RPMI8226 (cell line): ENCODE data around the gene MMP23B.

ENCODE experiments used
- DNase-seq: peaks from one replicate; pipeline ENCODE4 v3.0.0-alpha.2; 2015

Gene MMP23B

DNA sequence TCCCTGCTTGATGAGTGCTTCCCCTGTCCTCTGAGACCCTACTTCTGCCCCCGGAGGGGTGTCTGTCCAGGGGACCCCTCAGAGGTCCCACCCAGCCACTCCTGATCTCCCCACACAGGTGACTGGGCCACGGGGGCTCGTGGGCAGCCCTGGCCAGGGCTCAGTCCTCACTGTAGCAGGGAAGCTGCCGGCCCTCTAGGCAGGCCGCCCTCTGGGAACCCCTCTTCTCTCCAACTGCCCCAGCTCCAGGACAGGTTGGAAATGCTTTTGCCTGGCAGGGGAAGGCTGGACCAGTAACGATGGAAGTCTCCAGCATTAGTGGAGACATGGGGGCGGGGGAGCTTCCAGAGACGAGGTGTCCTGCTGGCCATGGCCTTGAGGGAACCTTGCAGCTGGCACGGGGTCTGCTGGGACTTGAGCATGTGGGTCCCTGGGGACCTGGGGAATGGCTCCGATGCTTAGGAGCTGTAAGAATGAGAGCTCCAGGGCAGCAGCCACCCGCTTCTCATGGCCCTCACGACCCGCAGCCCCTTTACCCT lies 28.9 kb upstream of the MMP23B start:
- DNase-seq, result no peak

DNA sequence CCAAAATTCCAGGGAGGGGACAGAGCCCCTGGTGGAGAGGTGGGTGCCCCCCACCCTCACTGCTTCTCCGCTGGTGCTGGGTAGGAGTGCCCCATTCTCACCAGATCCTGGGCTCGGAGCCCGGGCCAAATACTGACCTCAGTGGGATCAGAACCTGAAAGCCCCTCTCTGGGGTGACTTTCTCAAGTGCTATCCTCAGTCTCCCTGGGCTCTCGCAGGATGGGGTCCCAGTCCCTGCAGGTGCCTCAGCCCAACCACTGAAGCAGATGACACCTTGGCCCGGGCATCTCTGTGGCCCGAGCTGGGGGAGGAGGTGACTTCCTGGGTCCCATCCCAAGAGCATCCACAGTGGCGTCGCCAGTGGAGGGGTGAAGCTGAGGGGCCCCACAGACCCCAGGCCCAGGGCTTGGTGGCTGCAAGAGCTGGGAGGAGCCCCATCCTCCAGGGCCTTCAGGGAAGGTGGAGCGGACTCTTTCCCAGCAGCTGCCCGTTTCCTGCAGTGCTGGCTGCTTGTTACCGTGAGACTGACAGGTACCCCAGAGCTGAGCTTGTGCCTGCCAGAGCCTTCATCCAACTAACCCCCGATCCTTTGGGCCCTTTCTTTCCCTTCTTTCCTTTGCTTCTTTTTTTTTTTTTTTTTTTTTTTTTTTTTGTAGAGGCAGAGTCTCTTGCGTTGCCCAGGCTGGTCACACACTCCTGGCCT lies 28.2 kb upstream of the MMP23B start:
- no peak for DNase-seq

GRCh38 chr1:1604374-1605033 lies 27.5 kb upstream of the MMP23B start:
- DNase-seq, result no peak

DNA sequence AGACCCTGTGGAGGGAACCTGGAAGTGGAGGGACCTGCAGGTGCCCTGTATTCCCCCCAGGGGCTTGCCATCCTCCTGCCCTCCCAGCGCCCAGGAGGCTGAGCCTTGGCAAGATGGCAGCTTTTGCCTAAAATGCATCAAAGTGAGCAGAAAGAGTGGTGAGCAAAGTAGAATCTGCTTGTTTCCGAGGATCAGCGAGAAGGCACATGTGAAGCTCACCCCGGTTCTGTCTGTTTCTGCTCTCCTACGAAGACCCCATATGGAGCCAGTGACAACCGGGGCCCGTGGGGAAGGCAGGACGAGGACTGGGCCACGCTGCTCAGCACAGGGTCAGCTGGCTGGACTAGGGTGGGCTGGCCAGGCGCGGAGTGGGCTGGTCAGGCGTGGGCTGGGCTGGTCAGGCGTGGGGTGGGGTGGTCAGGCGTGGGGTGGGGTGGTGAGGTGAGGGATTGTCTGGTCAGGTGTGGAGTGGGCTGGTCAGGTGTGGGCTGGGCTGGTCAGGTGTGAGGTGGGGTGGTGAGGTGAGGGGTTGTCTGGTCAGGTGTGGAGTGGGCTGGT lies 26.9 kb upstream of the MMP23B start:
- no peak for DNase-seq

DNA sequence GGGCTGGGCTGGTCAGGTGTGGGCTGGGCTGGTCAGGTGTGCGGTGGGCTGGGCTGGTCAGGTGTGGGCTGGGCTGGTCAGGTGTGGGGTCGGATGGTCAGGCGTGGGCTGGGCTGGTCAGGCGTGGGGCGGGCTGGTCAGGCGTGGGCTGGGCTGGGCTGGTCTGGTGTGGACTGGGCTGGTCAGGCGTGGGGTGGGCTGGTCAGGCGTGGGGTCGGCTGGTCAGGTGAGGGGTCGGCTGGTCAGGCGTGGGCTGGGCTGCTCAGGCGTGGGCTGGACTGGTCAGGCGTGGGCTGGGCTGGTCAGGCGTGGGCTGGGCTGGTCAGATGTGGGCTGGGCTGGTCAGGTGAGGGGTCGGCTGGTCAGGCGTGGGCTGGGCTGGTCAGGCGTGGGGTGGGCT lies 26.2 kb upstream of the MMP23B start:
- DNase-seq, result no peak

GRCh38 chr1:1606232-1606631 lies 25.7 kb upstream of the MMP23B start:
- no peak for DNase-seq

- DNase-seq, result peak; percentile 96
Observed at GRCh38 chr1:1609822-1610485, 22.0 kb upstream of the MMP23B start.

DNA sequence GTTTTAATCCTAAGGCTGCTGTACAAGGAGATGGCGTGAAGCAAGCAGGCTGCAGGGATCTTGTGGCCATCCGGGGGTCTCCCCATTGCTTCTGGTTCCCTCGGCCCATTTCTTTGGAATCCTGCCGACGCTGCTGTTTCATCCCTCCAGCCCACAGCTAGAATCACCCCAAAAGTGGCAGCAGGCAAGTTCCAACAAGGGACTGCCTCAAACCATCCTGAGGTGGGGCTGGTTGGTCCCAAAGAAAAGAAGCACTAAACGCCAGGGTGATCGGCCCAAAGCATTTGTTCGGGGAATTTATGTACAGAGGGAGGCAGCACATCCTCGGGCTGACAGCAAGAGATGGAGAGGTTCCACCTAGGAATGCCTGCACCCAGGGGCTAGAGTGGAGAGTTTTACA lies 21.2 kb upstream of the MMP23B start:
- DNase-seq, result no peak

DNA sequence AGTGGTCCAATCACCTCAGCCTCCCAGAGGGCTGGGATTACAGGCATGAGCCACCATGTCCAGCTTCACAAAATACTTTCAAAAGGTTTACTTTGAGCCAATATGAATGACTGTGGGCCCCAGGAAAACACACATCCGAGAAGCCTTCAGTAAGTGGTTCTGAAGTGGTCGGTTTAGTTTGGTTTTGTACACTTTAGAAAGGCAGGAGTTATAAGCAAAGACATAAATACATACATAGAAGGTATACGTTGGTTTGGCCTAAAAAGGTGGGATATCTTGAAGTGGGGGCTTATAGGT lies 19.9 kb upstream of the MMP23B start:
- no peak for DNase-seq

DNA sequence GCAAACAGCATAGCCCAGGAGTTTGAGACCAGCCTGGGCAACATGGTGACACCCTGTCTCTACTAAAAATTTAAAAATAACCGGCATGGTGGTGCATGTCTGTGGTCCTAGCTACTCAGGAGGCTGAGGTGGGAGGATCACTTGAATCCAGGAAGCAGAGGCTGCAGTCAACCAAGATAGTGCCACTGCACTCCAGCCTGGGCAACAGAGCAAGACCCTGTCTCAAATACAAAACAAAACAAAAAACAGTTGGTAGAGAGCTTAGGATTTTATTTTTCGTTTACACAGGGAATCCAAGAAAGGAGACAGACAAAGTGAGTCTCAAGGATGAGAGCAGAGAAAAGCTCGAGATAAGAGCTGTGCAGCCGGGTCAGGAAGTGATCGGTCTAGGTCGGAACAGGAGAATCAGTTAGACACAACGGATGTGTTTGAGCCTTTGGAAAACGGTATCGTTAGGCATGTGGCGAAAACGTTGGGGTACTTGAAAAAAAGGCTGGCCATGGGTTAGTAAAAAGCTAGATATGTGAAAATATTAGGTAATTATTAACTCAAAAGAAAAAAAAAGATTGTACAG lies 18.4 kb upstream of the MMP23B start:
- DNase-seq, result no peak

DNA sequence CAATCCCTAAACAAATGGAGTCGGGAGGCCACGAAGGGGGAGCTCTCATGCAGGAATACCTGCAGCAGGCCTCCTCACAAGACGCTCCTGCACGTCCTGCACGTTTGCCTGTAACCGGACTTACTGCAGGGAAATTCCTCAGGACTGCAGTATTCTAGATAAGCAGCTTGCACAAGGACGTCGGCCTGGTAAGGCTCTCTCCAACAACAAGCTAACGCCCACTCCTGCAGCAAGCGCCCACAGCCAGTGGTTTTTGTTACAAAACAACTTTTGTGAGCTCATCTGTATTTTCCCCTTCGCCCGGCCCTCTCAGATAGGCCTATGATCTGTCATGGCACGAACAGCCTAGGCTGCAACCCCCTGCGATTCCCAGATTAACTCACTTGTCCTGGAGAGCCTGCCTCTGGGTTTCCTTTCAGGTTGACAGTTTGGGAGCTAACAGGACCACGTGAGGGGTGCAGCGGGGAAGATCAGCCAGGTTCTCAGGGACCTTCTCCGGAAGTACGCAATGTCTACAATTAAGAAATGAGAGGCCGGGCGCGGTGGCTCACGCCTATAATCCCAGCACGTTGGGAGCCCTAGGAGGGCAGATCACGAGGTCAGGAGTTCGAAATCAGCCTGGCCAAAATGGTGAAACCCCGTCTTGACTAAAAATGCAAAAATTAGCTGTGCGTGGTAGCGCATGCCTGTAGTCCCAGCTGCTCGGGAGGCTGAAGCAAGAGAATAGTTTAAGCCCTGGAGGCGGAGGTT lies 17.6 kb upstream of the MMP23B start:
- peak; percentile 73 for DNase-seq

GRCh38 chr1:1614954-1615255 lies 17.1 kb upstream of the MMP23B start:
- DNase-seq, result no peak

DNA sequence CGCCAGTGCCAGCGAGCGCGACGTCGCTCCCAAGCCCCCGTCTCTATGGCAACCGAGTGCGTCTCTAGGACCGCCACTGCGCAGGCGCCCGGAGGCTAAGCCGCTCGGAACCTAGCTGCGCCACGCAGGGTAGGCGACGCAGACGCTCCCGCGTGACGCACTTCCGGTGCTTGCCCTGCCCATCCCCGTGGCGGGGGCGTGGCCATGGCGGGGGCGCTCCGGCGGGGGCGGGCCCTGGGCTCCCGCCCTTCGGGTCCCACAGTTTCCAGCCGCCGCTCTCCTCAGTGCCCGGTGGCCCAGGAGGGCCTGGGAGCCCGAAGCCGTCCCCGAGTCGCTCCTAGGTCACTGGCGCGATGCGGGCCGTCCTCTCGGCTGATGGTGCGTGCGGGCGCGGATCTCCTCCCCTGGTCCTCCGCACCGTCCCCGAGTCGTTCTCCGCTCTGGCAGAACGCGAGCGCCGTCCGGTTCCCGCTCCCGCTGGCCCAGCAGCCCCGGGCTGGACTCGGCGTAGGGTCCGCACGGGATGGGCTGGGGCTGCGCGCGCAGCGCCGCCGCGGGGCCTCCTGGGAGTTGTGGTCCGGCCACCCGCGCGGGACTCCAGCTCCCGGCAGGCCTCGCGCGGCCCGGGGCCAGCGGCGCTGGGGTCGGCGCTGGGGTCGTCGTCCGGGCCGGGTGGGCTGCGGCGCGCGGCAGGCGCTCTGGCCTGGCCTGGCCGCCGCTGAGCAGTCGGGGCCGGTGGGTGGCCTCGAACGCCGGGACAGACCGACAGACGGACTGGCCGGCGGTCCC lies 16.5 kb upstream of the MMP23B start, which contains the start of gene MIB2:
Gene MIB2, plus strand, starts transcription at position 245 of the 789 bp plus-strand sequence. CDS start 7,953 bp downstream, outside the sequence.
- DNase-seq, result peak; percentile 100

DNA sequence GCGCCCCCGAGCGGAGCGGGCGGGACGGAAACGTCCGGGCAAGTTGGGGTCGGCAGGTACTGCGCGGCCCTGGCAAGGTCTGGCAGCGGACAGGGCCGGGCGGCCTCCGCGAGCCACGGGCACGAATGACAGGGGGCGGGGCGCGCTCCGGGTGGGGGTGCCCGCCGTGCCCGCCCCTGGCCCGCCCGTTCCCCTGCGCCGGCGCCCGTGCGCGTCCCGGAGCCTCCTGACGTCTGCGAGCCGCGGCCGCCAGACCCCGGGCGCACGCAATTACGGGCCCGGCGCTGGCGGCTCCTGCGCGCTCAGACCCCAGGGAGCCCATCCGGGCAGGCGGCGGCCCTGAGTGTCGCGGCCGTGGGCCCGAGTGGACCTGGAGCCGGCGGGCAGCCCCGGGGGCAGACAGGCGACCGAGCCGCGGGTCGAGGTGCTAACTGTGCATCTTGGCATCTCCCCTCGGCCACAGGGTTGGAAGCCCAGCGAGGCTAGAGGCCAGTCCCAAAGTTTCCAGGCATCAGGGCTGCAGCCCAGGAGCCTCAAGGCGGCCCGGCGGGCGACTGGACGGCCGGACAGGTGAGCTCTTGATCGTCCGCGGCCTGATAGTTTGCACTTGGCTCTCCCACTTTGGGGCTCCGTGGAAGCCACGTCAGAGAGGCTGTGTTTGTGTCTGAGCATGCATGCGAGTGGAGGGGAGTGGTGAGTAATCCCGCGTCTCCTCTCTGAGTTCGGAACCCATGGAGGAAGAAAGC lies 15.8 kb upstream of the MMP23B start:
- peak; percentile 72 for DNase-seq

DNA sequence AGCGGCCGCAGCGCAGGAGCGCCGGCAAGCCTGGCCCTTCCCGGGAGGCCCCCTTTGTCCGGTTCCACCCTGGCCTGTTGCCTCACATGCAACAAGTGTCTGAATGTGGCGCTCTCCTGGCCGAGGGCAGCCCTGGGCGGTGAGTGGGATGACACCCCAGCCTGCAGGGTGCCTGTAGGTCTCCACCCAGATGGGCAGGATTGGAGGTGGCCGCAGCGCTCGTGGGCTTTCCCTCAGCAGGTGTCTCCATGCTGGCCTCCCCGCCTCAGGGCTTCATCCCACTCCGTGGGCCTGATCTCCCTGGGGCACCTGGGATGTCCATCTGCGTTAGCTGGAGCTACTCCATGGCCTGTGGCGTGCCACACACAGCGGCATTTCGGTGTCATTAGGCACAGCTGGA lies 15.1 kb upstream of the MMP23B start:
- no peak for DNase-seq

- DNase-seq, result no peak
Observed at GRCh38 chr1:1617516-1617915, 14.5 kb upstream of the MMP23B start.

- DNase-seq, result no peak
Observed at GRCh38 chr1:1617925-1618324, 14.0 kb upstream of the MMP23B start.

DNA sequence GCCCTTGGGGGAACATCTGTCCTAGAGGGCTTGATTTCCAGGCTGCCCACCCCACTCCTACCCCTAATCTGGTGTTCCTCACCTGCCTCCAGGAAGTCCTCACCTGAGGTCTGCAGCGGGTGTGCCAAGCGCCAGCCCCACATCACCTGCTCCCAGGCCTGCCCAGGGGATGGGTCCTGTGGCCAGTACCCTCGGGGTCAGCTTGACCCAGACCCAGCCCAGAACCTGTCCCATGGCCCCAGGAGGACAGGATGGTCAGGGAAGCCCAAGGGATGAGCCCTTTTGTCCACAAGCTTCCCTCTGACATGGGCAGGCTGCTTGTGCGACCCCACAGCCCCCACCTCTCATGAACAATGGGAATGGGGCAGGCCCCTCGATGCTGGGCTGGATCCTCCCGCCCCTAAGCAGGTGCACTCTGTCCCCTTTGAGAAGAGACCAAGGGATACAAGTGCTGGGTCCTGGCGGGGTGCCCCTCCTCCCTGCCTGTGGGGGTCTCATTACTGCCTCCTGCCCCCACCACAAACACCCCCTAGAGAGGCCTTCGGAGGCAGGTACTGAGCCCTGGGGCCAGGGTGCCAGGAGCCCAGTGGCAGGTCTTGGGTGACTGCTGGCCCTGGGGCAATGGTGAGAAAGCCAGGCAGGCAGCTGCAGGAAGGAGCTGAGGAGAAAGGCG lies 13.4 kb upstream of the MMP23B start:
- DNase-seq, result no peak

GRCh38 chr1:1619917-1620361 lies 12.0 kb upstream of the MMP23B start:
- peak; percentile 48 for DNase-seq

DNA sequence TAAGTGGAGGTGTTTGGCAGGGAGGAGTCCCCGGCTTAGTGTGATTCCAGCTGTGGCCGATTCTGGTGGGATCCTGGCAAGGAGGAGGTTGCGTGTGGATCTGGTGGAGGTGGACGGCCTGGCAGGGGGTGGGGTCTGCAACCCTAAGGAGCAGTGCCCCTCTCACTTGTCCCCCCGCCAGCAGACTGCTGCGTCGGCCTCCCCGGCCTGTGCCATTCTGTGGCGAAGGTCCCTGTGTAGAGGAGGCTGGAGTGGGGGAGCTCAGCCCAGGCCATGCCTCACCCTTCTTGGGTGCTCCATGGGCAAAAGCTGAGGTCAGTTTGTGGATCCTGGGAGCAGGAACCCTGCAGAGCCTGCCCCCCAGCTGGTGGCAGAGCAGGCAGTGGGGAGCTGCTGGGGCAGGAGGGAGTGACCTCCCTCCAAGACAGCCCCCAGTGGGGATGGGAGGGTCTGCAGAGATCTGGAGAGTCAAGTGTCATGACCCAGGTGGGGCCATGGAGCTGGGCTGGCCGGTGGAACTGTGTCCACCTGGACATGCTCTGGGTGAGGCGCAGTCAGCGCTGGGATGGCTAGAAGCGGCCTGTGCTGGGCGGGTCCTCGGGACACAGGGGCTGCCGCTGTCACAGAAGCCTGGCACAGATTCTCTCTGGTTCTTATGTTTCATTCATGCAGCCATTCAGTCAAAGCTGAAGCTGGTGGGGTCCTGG lies 11.4 kb upstream of the MMP23B start:
- DNase-seq, result no peak
